Parathyroid adenoma (tissue), 2 donors: ENCODE results near the gene SPP2.
A peak's percentile ranks its signal among the peaks of the same experiment; 100 is the strongest.

Experiments
- H2AFZ ChIP-seq: fragments of 300-600 bp; sonication (generic); one replicate; pipeline ENCODE4 v1.7.0; 2017; ENCODE audit warnings: antibody characterized with exemption, mild to moderate bottlenecking
- H3K27ac ChIP-seq: fragments of 300-600 bp; sonication (generic); one replicate; pipeline ENCODE4 v1.7.0; 2017
- H3K27me3 ChIP-seq: fragments of 300-600 bp; sonication (generic); one replicate; pipeline ENCODE4 v1.7.0; 2017; ENCODE audit warnings: low read length; ENCODE audit not compliant: control insufficient read depth, insufficient read depth
- H3K36me3 ChIP-seq: fragments of 300-600 bp; sonication (generic); one replicate; pipeline ENCODE4 v1.7.0; 2017; ENCODE audit warnings: low read length; ENCODE audit not compliant: control insufficient read depth, insufficient read depth
- H3K4me1 ChIP-seq: fragments of 300-600 bp; sonication (generic); one replicate; pipeline ENCODE4 v1.7.0; 2017; ENCODE audit warnings: control low read depth
- H3K4me2 ChIP-seq: fragments of 300-600 bp; sonication (generic); one replicate; pipeline ENCODE4 v1.7.0; 2017; ENCODE audit warnings: low read length
- H3K4me3 ChIP-seq: fragments of 300-600 bp; sonication (generic); one replicate; pipeline ENCODE4 v1.7.0; 2017; ENCODE audit warnings: low read depth, low read length
- H3K79me2 ChIP-seq: fragments of 300-600 bp; sonication (generic); one replicate; pipeline ENCODE4 v1.7.0; 2017; ENCODE audit warnings: control low read depth
- H3K9ac ChIP-seq: fragments of 300-600 bp; sonication (generic); one replicate; pipeline ENCODE4 v1.7.0; 2017; ENCODE audit warnings: mild to moderate bottlenecking
- H3K9me3 ChIP-seq: fragments of 300-600 bp; sonication (generic); one replicate; pipeline ENCODE4 v1.7.0; 2017; ENCODE audit warnings: low read length; ENCODE audit not compliant: control insufficient read depth
- TF ChIP-seq, protein P1 (sequence below): fragments of 300-600 bp; sonication (generic); IDR thresholded peaks from one replicate; pipeline ENCODE4 v1.7.0; 2017; ENCODE audit warnings: antibody characterized with exemption, mild to moderate bottlenecking
- donor health status: primary hyperparathyroidism.

The SPP2 gene

GRCh38 chr2:234092344-234092743 is 41.8 kb downstream of the SPP2 start:
- Histone ChIP-seq H3K9me3 (no peaks in the 10 kb centered on the region), H3K4me3 (no peak overlapping the region), H3K4me1 (peaks cover 11% of the 10 kb centered on the region), H3K79me2 (no peaks in the 10 kb centered on the region), H2AFZ (no peak overlapping the region), H3K4me2 (no peak overlapping the region), H3K9ac (no peak overlapping the region), H3K27ac (no peak overlapping the region), H3K36me3 (no peaks in the 10 kb centered on the region), H3K27me3 (no peaks in the 10 kb centered on the region)
- TF ChIP-seq, protein P1, sequence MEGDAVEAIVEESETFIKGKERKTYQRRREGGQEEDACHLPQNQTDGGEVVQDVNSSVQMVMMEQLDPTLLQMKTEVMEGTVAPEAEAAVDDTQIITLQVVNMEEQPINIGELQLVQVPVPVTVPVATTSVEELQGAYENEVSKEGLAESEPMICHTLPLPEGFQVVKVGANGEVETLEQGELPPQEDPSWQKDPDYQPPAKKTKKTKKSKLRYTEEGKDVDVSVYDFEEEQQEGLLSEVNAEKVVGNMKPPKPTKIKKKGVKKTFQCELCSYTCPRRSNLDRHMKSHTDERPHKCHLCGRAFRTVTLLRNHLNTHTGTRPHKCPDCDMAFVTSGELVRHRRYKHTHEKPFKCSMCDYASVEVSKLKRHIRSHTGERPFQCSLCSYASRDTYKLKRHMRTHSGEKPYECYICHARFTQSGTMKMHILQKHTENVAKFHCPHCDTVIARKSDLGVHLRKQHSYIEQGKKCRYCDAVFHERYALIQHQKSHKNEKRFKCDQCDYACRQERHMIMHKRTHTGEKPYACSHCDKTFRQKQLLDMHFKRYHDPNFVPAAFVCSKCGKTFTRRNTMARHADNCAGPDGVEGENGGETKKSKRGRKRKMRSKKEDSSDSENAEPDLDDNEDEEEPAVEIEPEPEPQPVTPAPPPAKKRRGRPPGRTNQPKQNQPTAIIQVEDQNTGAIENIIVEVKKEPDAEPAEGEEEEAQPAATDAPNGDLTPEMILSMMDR, result no peak

DNA sequence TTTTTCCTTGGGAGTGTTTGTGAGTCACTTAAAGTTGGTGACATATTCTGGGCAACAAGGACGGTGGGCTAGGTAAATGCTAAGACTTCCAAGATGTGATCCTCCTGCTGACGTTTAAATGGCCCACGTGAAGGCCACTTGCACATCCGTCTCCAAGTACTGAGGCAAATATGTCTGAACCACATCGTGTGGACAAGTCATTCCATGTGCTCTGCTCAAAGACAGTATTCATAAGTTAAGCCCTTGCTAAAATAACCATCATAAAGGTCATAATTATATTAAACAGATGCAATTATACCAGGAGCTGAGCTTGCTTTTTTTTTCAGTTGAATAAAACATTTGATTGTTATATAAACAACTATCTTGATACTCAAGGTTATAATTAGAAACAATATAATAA is 44.8 kb downstream of the SPP2 start:
- no peak overlapping the region for H2AFZ ChIP-seq
- H3K36me3 ChIP-seq, result no peaks in the 10 kb centered on the region
- TF ChIP-seq, protein P1, result no peak
- H3K79me2 ChIP-seq, result no peaks in the 10 kb centered on the region
- no peak overlapping the region for H3K27ac ChIP-seq
- no peaks in the 10 kb centered on the region for H3K27me3 ChIP-seq
- H3K4me2 ChIP-seq, result no peak overlapping the region
- no peak overlapping the region for H3K4me3 ChIP-seq
- no peaks in the 10 kb centered on the region for H3K9me3 ChIP-seq
- no peak overlapping the region for H3K9ac ChIP-seq
- H3K4me1 ChIP-seq, result peaks cover 11% of the 10 kb centered on the region

- Histone ChIP-seq H3K36me3 (no peaks in the 10 kb centered on the region), H3K27ac (no peak overlapping the region), H2AFZ (no peak overlapping the region), H3K4me1 (peaks cover 8% of the 10 kb centered on the region), H3K4me2 (no peak overlapping the region), H3K9ac (no peak overlapping the region), H3K4me3 (no peak overlapping the region), H3K79me2 (no peaks in the 10 kb centered on the region), H3K27me3 (no peaks in the 10 kb centered on the region), H3K9me3 (no peaks in the 10 kb centered on the region)
- TF ChIP-seq, protein P1, result no peak
These were observed 45.7 kb downstream of the SPP2 start for GRCh38 chr2:234096164-234096563.

DNA sequence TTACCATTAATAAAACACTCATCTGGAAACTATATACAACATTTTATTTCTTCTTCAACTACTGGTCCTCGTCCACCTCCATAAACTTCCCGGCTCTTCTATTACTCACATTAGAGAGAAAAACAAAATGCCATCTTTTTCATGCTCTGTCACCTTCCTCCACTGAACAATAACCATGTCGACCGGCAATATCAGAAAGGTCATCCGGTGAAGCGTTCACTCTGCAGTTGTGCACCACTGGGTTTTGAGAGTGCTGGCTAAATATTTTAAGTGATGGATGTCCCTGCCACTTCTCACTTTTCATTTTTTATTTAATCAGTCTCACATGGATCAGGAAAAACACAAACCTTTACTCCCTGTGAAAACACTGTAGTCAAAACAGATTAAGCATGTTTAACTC is 48.2 kb downstream of the SPP2 start:
- Histone ChIP-seq H3K4me3 (no peak overlapping the region), H3K9ac (no peak overlapping the region), H3K4me1 (no peaks in the 10 kb centered on the region), H3K36me3 (no peaks in the 10 kb centered on the region), H3K4me2 (peak overlapping the region; percentile 6), H3K9me3 (no peaks in the 10 kb centered on the region), H3K27ac (no peak overlapping the region), H3K27me3 (no peaks in the 10 kb centered on the region), H3K79me2 (no peaks in the 10 kb centered on the region), H2AFZ (no peak overlapping the region)
- TF ChIP-seq, protein P1, result no peak

- no peaks in the 10 kb centered on the region for H3K36me3 ChIP-seq
- no peak overlapping the region for H3K9ac ChIP-seq
- H3K4me3 ChIP-seq, result no peak overlapping the region
- H3K79me2 ChIP-seq, result no peaks in the 10 kb centered on the region
- TF ChIP-seq, protein P1, result no peak
- H3K27ac ChIP-seq, result no peak overlapping the region
- H3K4me2 ChIP-seq, result peak overlapping the region; percentile 6
- H2AFZ ChIP-seq, result no peak overlapping the region
- no peaks in the 10 kb centered on the region for H3K4me1 ChIP-seq
- H3K27me3 ChIP-seq, result no peaks in the 10 kb centered on the region
- no peaks in the 10 kb centered on the region for H3K9me3 ChIP-seq
These were observed 48.8 kb downstream of the SPP2 start for GRCh38 chr2:234099266-234099665.
